Fibroblast of skin of back (primary cell): ENCODE measurements around the gene MPI.
"Not testable (repeated sequence)": the region's sequence is repeated elsewhere in the genome, so short reads cannot be mapped to it uniquely, and the experiment has no call there.

Experiments
- DNase-seq: peaks from one replicate; pipeline ENCODE4 v3.0.0-alpha.2; 2013

Gene MPI

GRCh38 chr15:74863239-74864056 is 26.4 kb upstream of the MPI start:
- DNase-seq, result no peak

GRCh38 chr15:74864296-74864695 is 25.5 kb upstream of the MPI start:
- DNase-seq, result no peak

- DNase-seq, result no peak
Observed at GRCh38 chr15:74865316-74865715, 24.5 kb upstream of the MPI start.

GRCh38 chr15:74866090-74866489 is 23.8 kb upstream of the MPI start:
- peak; percentile 47 for DNase-seq

- DNase-seq, result no peak
Observed at GRCh38 chr15:74867466-74868038, 22.3 kb upstream of the MPI start.

- no peak for DNase-seq
Observed at GRCh38 chr15:74868059-74868458, 21.8 kb upstream of the MPI start.

- peak; percentile 18 for DNase-seq
Observed at GRCh38 chr15:74869372-74869725, 20.5 kb upstream of the MPI start.

- DNase-seq, result no peak
Observed at GRCh38 chr15:74869726-74870407, 20.0 kb upstream of the MPI start.

- no peak for DNase-seq
Observed at GRCh38 chr15:74870436-74871215, 19.2 kb upstream of the MPI start.

- DNase-seq, result no peak
Observed at GRCh38 chr15:74872702-74873035, 17.2 kb upstream of the MPI start.

- DNase-seq, result peak; percentile 97
Observed at GRCh38 chr15:74873036-74873755, 16.6 kb upstream of the MPI start, which contains the start of gene SCAMP2. SCAMP2 (minus strand) TSS chr15:74873365; CDS start chr15:74873255, 110 bp downstream.

- peak; percentile 21 for DNase-seq
Observed at GRCh38 chr15:74873756-74874424, 16.0 kb upstream of the MPI start.

- DNase-seq, result no peak
Observed at GRCh38 chr15:74878273-74878672, 11.6 kb upstream of the MPI start.

- DNase-seq, result no peak
Observed at GRCh38 chr15:74882528-74882927, 7.3 kb upstream of the MPI start.

GRCh38 chr15:74884428-74885223 is 5.2 kb upstream of the MPI start:
- peak; percentile 34 for DNase-seq

GRCh38 chr15:74885461-74885860 is 4.4 kb upstream of the MPI start:
- no peak for DNase-seq

GRCh38 chr15:74887537-74888193 is 2.2 kb upstream of the MPI start:
- not testable (repeated sequence) for DNase-seq

- no peak for DNase-seq
Observed at GRCh38 chr15:74888716-74889115, 1.1 kb upstream of the MPI start.

GRCh38 chr15:74889390-74889882 is 406 bp upstream of the MPI start:
- peak; percentile 64 for DNase-seq

- DNase-seq, result no peak
Observed at GRCh38 chr15:74890665-74890960, 771 bp downstream of the MPI start.
